GM12872 (cell line): ENCODE data around the gene CX3CR1.

Experiments
- TF ChIP-seq, protein P1 (sequence below): IDR thresholded peaks from 3 replicates; pipeline ENCODE4 v1.5.1; 2011; ENCODE audit warnings: low read depth, mild to moderate bottlenecking, low read length, moderate library complexity; ENCODE audit not compliant: insufficient read depth

CX3CR1 gene, protein sequence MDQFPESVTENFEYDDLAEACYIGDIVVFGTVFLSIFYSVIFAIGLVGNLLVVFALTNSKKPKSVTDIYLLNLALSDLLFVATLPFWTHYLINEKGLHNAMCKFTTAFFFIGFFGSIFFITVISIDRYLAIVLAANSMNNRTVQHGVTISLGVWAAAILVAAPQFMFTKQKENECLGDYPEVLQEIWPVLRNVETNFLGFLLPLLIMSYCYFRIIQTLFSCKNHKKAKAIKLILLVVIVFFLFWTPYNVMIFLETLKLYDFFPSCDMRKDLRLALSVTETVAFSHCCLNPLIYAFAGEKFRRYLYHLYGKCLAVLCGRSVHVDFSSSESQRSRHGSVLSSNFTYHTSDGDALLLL

DNA sequence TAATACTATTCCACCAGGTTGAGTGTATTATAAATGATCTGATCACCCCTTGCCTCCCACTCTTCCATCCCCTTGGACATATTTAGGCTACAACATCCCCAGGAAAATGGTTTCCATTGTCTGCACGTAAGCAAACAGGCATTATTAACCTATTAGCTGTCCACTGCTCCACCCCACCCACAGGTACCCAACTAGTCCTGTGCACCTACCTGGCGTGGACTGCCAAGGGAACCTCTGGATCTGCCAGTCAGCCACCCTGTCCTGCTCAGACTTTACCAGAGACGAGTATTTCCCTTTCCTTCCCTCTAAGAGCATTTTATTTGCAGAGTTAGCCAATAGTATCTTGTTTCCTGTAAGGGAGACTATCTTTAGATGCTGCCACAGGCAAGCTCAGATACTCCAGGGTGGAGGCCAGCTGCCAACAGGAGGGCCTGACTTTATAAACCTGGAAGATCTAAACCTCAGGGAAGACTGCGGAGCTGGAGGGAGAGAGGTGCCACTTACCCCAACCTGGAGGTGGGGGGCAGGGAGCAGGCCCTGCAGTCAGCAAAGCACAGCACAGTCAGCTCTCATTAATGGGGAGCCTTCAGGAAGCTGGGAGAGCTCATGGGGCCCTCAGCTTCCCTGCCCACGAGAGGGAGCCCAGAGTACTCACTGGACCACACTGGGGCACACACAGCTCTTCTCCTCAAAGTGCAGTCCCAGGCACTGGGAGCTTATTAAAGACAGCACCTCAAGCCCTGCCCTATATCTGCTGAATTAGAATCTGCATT is at the start of gene CX3CR1:
Gene CX3CR1 (minus strand): TSS at position 292 of the 773 bp plus-strand sequence. CDS start 13,527 bp downstream, outside the sequence.
- TF ChIP-seq, protein P1, sequence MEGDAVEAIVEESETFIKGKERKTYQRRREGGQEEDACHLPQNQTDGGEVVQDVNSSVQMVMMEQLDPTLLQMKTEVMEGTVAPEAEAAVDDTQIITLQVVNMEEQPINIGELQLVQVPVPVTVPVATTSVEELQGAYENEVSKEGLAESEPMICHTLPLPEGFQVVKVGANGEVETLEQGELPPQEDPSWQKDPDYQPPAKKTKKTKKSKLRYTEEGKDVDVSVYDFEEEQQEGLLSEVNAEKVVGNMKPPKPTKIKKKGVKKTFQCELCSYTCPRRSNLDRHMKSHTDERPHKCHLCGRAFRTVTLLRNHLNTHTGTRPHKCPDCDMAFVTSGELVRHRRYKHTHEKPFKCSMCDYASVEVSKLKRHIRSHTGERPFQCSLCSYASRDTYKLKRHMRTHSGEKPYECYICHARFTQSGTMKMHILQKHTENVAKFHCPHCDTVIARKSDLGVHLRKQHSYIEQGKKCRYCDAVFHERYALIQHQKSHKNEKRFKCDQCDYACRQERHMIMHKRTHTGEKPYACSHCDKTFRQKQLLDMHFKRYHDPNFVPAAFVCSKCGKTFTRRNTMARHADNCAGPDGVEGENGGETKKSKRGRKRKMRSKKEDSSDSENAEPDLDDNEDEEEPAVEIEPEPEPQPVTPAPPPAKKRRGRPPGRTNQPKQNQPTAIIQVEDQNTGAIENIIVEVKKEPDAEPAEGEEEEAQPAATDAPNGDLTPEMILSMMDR: no peak

DNA sequence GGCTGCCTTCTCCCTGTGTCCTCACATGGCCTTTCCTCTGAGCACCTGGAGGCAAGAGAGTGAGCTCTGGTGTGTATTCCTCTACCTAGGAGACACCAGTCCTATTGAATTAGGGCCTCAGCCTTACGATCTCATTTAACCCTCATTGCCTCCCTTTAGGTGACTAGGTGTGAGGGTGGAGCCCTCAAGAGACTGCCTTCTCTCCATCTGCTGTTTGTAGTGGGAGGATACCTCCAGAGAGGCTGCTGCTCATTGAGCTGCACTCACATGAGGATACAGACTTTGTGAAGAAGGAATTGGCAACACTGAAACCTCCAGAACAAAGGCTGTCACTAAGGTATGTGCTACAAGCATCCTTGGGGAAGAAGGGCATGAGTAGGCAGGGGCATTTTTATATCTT is 49.7 kb upstream of the CX3CR1 start, which contains the start of gene CCR8:
Gene CCR8 (plus strand): TSS at position 217 of the 400 bp plus-strand sequence. CDS start 2,623 bp downstream, outside the sequence.
- TF ChIP-seq, protein P1: no peak

DNA sequence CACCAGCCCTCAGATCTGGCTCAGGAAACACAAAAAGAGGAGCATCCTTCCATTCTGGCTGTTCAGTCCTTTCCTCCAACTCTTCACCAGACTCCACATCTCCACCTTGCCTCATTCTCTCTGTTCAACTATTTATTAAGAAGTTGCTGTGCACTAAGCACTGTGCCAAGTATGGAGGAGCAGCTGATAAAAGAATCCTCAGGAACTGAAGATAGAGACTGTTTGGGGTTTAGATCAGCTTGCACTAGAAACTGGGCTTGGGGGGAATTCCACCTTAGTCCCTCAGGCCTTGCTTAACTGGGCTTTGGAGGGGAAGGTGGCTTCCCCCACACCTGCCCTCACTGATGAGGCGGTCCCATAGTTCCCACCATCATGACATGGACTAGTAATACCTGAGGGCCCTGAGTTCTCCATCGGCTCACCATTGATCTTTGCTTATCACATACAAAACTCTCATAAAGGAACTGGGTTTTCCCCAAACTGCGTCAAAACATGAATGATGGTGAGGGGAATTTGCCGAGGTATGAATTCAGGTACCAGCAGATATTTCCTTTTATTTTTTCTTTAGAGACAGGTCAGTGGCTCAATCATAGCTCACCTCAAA is 48.0 kb upstream of the CX3CR1 start:
- TF ChIP-seq, protein P1: no peak

DNA sequence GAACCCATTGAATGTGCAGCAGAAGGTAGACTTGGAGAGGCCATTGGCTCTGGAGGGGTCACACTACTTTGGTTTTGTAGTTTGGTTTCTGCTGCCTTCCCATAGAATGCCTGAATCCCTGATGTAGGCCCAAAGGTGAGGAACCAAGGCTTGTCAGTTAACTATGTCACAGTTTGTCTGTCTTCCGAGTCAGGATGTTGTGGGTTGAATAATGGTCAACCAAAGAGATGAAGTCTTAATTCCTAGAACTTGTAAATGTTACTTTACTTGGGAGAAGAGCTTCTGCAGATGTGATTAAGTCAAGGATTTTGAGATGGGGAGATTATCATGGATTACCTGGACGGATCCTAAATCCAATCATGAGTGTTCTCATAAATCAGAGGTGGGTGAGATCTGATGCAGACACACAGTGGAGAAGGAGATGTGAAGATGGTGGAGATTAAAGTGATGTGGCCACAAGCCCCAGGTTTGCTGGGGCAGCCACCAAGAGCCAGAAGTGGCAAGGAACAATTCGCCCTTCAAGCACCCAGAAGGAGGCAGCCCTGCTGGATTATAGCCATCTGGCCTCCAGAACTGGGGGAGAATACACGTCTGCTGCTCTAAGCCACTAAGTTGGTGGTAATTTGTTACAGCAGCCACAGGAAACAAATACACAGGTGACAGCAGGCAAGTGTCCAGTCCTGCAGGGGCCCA is 47.4 kb upstream of the CX3CR1 start:
- TF ChIP-seq, protein P1: no peak

DNA sequence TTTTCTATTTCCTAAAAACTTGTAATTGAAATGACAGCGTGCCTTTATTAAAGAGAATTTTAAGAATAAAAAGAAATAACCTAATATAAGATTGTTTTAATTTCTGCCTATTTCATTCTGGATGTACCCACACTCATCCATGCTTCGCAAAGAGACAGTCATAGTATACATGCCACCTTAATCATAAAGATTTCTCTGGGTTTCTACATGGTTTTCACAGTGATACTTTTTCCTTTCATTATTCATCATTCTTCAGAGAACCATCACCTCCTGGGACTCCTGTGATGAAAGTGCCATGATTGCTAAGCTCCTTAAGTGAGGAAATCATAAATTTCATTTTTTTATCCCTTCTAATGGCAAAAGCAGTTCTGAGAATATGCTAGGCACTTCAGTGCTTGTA is 45.4 kb upstream of the CX3CR1 start:
- TF ChIP-seq, protein P1: no peak

DNA sequence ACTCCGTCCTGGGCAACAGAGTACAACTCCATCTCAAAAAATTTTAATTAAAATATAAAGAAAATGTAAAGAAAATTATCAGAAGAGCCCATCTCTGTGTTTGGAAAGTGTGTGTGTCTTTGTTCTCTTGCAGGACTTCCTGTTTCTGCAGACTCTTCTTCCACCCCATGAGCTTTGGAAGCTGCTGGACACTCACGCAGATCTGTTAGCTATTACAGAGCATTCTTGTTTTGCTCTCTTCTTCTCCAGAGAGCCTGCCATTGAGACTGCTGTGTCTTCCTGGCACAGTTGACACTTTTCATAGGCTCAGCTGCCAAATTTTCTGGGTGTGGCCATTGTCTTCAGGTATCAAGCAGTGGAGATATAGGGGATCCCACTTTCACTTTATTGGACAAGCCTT is 43.7 kb upstream of the CX3CR1 start:
- TF ChIP-seq, protein P1: no peak
